OCI-LY7 (cell line): ENCODE data around the gene PAK4. TPM values are rescaled to one million over a fixed set of nuclear protein-coding genes. Genes with fewer than 3 reads are reported as not detected.

Source experiments
- BruUV-seq: library from RNA; stranded (reverse); fragments of 400-500 nt; replicated peaks from 2 replicates; lab custom pipeline; 2021; lab: Mats Ljungman, UMichigan
- CTCF ChIA-PET: fragments of 300-600 bp; sonication (Branson Sonifier 250); formaldehyde crosslinking; loops from one replicate; lab custom pipeline; 2022; ENCODE audit warnings: antibody characterized with exemption; ENCODE audit not compliant: unreplicated experiment; lab: Charles Lee
- POLR2A ChIA-PET: fragments of 300-600 bp; sonication (Branson Sonifier 250); formaldehyde crosslinking; loops from one replicate; lab custom pipeline; 2022; ENCODE audit warnings: antibody characterized with exemption; lab: Charles Lee
- DNase-seq: peaks from one replicate; pipeline ENCODE4 v3.0.0-alpha.2; 2015; ENCODE audit warnings: low spot score
- H2AFZ ChIP-seq: fragments of 200-600 bp; sonication (generic), shearing (Covaris generic); 2 replicates; pipeline ENCODE4 v1.6.1; 2014; ENCODE audit warnings: mild to moderate bottlenecking, antibody characterized with exemption, low read length, moderate library complexity
- H3K27ac ChIP-seq: fragments of 200-600 bp; sonication (generic); 2 replicates; pipeline ENCODE4 v1.5.1; 2014; ENCODE audit warnings: mixed run types, low read depth, mild to moderate bottlenecking, moderate library complexity, low read length, inconsistent platforms; ENCODE audit not compliant: poor library complexity, severe bottlenecking
- H3K36me3 ChIP-seq: fragments of 200-600 bp; sonication (generic); 2 replicates; pipeline ENCODE4 v1.6.1; 2014; ENCODE audit warnings: mild to moderate bottlenecking, antibody characterized with exemption, low read length, moderate library complexity, mixed read lengths; ENCODE audit not compliant: insufficient read depth
- H3K4me1 ChIP-seq: fragments of 200-600 bp; sonication (generic); 2 replicates; pipeline ENCODE4 v1.5.1; 2014; ENCODE audit warnings: mild to moderate bottlenecking, low read length; ENCODE audit not compliant: insufficient read depth, poor library complexity, severe bottlenecking
- H3K4me2 ChIP-seq: fragments of 200-600 bp; sonication (generic); 2 replicates; pipeline ENCODE4 v1.6.1; 2014; ENCODE audit warnings: mild to moderate bottlenecking, low read length
- H3K4me3 ChIP-seq: fragments of 200-600 bp; sonication (generic); 2 replicates; pipeline ENCODE4 v1.5.1; 2014; ENCODE audit warnings: mild to moderate bottlenecking, low read depth, low read length; ENCODE audit not compliant: poor library complexity, severe bottlenecking
- H3K79me2 ChIP-seq: fragments of 200-600 bp; sonication (generic); 2 replicates; pipeline ENCODE4 v1.6.1; 2016; ENCODE audit warnings: low read depth, mild to moderate bottlenecking, low read length, moderate library complexity, mixed read lengths; ENCODE audit not compliant: insufficient read depth
- H3K9me2 ChIP-seq: fragments of 200-600 bp; sonication (generic); 2 replicates; pipeline ENCODE4 v1.6.1; 2016; ENCODE audit warnings: mild to moderate bottlenecking, low read length, mixed read lengths; ENCODE audit not compliant: insufficient read depth
- H3K9me3 ChIP-seq: fragments of 200-600 bp; sonication (generic); 2 replicates; pipeline ENCODE4 v1.6.1; 2014; ENCODE audit warnings: mild to moderate bottlenecking, mixed run types, low read length, mixed read lengths
- H4K20me1 ChIP-seq: fragments of 200-600 bp; sonication (generic); 2 replicates; pipeline ENCODE4 v1.6.1; 2014; ENCODE audit warnings: mild to moderate bottlenecking, antibody characterized with exemption, low read length, moderate library complexity, mixed read lengths; ENCODE audit not compliant: insufficient read depth
- EZH2phosphoT487 ChIP-seq: fragments of 200-600 bp; sonication (generic); IDR thresholded peaks from 2 replicates; pipeline ENCODE4 v1.6.1; 2018; ENCODE audit warnings: low read depth, borderline replicate concordance, mild to moderate bottlenecking, mixed run types, antibody characterized with exemption, low read length, moderate library complexity, mixed read lengths
- intact Hi-C: fragments of 100-400 bp; cut with micrococcal nuclease; formaldehyde crosslinking; loops from one replicate; pipeline ENCODE4 v1.10.0; 2022; ENCODE audit not compliant: unreplicated experiment
- total RNA-seq, 2 experiments: library from RNA; depleted of rRNA in 1 of 2; stranded (reverse); fragments of >200 nt in 1 of 2; shearing (Covaris generic) in 1 of 2; gene quantifications; 2 replicates each; pipeline ENCODE4 v1.2.3, GENCODE V29; 2014 to 2022
- TF ChIP-seq, protein P1 (sequence below): fragments of 200-600 bp; sonication (generic); conservative IDR thresholded peaks from 2 replicates; pipeline ENCODE4 v1.5.1; 2014; ENCODE audit warnings: mild to moderate bottlenecking, antibody characterized with exemption, low read length, moderate library complexity, mixed read lengths

The PAK4 gene
- total RNA-seq, 2 experiments from 2014 or later = 7.8 to 26.7 TPM

- no TSS peak for BruUV-seq
Observed at GRCh38 chr19:39100500-39101166, 25.0 kb upstream of the PAK4 start.

DNA sequence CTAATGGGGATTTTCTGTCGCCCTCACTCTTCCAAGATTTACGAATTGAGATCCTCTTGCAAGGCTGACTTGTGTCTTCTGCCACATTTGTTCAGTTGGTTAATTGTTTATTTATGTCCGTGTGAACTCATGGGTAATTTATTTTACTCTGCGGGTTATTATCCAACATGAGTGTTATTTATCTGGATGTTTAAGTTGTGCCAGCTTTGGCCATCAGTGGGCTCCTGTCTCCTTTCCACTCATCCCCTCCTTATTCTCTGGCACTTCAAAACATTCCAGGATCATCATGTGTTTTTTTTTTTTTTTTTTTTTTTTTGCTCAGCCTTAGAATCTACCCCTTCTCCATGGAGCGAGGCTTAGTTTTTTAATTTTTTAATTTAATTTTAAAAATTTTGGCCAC, 22.4 kb upstream of the PAK4 start:
- H3K4me2 ChIP-seq = no peak overlapping the region
- no TSS peak for BruUV-seq
- TF ChIP-seq, protein P1, sequence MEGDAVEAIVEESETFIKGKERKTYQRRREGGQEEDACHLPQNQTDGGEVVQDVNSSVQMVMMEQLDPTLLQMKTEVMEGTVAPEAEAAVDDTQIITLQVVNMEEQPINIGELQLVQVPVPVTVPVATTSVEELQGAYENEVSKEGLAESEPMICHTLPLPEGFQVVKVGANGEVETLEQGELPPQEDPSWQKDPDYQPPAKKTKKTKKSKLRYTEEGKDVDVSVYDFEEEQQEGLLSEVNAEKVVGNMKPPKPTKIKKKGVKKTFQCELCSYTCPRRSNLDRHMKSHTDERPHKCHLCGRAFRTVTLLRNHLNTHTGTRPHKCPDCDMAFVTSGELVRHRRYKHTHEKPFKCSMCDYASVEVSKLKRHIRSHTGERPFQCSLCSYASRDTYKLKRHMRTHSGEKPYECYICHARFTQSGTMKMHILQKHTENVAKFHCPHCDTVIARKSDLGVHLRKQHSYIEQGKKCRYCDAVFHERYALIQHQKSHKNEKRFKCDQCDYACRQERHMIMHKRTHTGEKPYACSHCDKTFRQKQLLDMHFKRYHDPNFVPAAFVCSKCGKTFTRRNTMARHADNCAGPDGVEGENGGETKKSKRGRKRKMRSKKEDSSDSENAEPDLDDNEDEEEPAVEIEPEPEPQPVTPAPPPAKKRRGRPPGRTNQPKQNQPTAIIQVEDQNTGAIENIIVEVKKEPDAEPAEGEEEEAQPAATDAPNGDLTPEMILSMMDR = no peak
- TF ChIP-seq EZH2phosphoT487 = no peak
- H3K9me3 ChIP-seq = no peaks in the 10 kb centered on the region
- H3K4me3 ChIP-seq = no peak overlapping the region
- no peaks in the 10 kb centered on the region for H4K20me1 ChIP-seq
- no peak for DNase-seq
- no peak overlapping the region for H2AFZ ChIP-seq
- H3K79me2 ChIP-seq = no peaks in the 10 kb centered on the region
- H3K36me3 ChIP-seq = no peaks in the 10 kb centered on the region
- ChIA-PET POLR2A (no interaction called here), CTCF (no interaction called here)
- intact Hi-C loops = no loop called here
- H3K4me1 ChIP-seq = no peaks in the 10 kb centered on the region
- H3K9me2 ChIP-seq = no peaks in the 10 kb centered on the region
- H3K27ac ChIP-seq = no peak overlapping the region

More at GRCh38 chr19:39100500-39101166, 25.0 kb upstream of the PAK4 start:
- ChIA-PET CTCF (no interaction called here), POLR2A (no interaction called here)
- intact Hi-C loops = no loop called here
- H3K4me3 ChIP-seq = no peak overlapping the region
- no peaks in the 10 kb centered on the region for H3K36me3 ChIP-seq
- no peaks in the 10 kb centered on the region for H3K4me1 ChIP-seq
- no peaks in the 10 kb centered on the region for H3K9me3 ChIP-seq
- no peak overlapping the region for H2AFZ ChIP-seq
- H4K20me1 ChIP-seq = no peaks in the 10 kb centered on the region
- TF ChIP-seq, protein P1 = no peak
- no peak for TF ChIP-seq EZH2phosphoT487
- H3K27ac ChIP-seq = no peak overlapping the region
- no peaks in the 10 kb centered on the region for H3K79me2 ChIP-seq
- no peak for DNase-seq
- H3K4me2 ChIP-seq = no peak overlapping the region
- no peaks in the 10 kb centered on the region for H3K9me2 ChIP-seq

DNA sequence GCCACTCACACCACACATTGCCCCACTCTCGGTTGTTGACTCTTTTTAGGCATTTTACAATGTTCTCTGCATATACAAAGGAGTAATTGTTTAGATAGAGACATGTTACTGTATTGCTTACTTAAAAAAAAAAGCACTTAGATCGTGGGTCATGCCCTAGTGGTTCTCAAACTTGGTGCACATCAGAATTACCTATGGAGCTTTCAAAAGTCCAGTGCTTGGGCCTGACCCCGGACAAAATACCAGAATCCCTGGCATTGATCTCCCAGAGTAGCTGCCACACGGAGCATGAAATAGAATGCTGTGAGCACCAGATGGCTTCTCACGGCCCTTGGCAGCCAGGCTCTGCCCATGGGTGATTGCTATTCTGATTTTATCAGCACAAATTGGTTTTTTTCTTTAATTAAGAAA, 21.4 kb upstream of the PAK4 start:
- no peak overlapping the region for H3K4me3 ChIP-seq
- BruUV-seq = no TSS peak
- CTCF ChIA-PET = no interaction called here

More for the DNA sequence above, 21.4 kb upstream of the PAK4 start:
- no peak overlapping the region for H3K4me2 ChIP-seq
- POLR2A ChIA-PET = interaction anchor here (0.7 kb wide), 1 partner anchor 17 kb away, joined by 6 read pairs; no protein-coding TSS in a partner anchor
- intact Hi-C loops = no loop called here
- H3K79me2 ChIP-seq = no peaks in the 10 kb centered on the region
- H4K20me1 ChIP-seq = no peaks in the 10 kb centered on the region
- H2AFZ ChIP-seq = no peak overlapping the region
- DNase-seq = no peak
- no peaks in the 10 kb centered on the region for H3K36me3 ChIP-seq
- H3K27ac ChIP-seq = no peak overlapping the region
- H3K9me2 ChIP-seq = no peaks in the 10 kb centered on the region
- no peaks in the 10 kb centered on the region for H3K9me3 ChIP-seq
- H3K4me1 ChIP-seq = no peaks in the 10 kb centered on the region
- TF ChIP-seq EZH2phosphoT487 = no peak
- TF ChIP-seq, protein P1 = no peak
